A172 (cell line): ENCODE results near the gene PPP2R3A. TPM values are rescaled to one million over a fixed set of nuclear protein-coding genes. Genes with fewer than 3 reads are reported as not detected.
"Not testable (repeated sequence)": the region's sequence is repeated elsewhere in the genome, so short reads cannot be mapped to it uniquely, and the experiment has no call there.

ENCODE experiments used
- DNase-seq: peaks from one replicate; pipeline ENCODE4 v3.0.0-alpha.2; 2015; ENCODE audit warnings: low spot score
- total RNA-seq: library from RNA; depleted of rRNA; stranded (reverse); fragments of >200 nt; shearing (Covaris generic); gene quantifications from 2 replicates; pipeline ENCODE4 v1.2.3, GENCODE V29; 2014

Gene PPP2R3A
- total RNA-seq, 1 experiment from 2014 or later: 19.1 TPM

DNA sequence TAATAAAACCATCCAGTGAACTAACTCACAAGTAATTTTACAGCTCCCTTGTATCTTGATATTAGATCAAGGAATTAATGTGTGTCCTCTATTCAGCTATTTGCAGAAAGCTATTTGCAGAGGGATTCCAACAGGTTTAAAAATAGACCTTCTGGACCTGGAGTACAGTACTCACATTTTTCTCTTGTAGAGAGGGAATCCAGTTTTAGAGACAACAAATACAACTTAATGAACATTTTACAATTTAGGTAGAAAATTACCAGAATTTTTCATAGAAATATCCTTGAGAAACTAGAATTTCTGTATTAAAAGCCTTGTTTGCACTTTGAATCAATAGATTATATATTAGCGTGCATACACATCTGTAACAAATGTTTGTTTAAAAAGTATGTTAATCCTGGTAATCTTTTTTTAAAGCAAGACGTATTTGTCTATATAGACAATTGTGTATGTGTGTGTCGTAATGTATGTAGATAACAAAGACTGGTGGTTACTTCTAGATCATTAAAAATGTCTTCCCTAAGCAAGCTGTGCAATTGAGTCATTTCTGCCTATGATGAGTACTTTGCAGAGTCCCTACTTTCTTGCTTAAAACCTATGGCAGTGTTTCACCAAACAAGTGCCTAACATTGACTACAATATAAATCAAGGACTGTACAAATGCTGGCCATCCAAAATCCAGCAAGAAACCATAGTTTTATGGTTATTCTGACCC lies 57.9 kb downstream of the PPP2R3A start:
- no peak for DNase-seq

DNA sequence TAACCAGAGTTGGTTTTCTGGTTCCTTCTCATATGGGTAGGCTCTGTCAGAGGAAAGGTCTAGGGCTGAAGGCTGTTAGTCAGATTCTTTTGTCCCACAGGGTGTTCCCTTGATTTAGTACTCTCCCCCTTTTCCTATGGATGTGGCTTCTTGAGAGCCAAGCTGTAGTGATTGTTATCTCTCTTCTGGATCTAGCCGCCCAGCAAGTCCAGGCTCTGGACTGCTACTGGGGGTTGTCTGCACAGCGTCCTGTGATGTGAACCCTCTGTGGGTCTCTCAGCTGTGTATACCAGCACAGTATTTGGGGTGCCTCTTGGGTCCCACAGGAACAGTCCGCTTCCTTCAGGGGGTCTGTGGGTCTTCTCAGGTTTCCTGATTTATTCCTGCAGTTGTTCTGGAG lies 70.8 kb downstream of the PPP2R3A start:
- DNase-seq: no peak

DNA sequence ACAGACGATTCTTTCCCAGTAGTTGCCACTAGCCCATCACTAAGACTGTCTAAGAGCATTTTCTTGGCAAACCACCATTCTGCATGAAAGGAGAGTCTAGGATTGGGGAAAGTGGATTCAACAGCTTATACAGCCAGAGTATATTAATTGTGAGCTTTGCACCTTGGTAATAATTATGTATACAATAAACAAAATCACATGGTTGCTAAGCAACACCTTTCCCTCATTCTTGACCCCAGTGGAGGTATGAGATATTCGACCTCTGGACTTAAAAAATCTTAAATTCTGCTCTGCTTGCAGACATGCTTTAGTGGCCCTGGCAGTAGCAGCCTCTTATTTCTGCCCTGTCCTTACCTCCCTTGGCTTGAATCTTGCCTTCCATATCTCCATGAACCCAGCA lies 73.1 kb downstream of the PPP2R3A start:
- DNase-seq: no peak

DNA sequence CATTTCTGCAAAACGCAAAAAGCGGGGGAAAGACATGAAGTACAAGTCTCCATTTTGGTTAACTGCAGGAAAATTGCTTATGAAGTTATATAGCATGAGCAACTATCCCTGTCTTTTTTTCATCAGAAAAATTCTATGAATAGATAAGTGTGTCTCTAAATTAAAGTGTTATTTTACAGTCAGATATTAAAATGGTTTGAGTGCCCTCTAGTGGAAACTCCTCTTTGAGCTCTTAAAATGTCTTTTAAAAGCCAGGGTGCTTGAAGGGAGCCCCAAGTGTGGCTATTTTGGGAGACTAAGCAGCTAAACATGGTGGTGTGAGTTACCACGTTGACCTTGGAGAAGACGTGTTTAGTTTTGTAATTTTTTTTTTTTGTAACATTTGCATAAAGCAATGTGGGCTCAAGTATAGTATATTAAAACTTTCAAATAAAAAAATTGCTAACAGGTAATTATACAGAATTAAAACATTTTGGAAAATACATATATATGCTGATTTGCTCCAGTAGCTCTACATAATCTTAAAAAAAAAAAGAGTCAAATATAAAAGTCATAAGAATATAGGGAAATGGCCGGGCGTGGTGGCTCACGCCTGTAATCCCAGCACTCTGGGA lies 77.2 kb downstream of the PPP2R3A start:
- DNase-seq: peak; percentile 69

DNA sequence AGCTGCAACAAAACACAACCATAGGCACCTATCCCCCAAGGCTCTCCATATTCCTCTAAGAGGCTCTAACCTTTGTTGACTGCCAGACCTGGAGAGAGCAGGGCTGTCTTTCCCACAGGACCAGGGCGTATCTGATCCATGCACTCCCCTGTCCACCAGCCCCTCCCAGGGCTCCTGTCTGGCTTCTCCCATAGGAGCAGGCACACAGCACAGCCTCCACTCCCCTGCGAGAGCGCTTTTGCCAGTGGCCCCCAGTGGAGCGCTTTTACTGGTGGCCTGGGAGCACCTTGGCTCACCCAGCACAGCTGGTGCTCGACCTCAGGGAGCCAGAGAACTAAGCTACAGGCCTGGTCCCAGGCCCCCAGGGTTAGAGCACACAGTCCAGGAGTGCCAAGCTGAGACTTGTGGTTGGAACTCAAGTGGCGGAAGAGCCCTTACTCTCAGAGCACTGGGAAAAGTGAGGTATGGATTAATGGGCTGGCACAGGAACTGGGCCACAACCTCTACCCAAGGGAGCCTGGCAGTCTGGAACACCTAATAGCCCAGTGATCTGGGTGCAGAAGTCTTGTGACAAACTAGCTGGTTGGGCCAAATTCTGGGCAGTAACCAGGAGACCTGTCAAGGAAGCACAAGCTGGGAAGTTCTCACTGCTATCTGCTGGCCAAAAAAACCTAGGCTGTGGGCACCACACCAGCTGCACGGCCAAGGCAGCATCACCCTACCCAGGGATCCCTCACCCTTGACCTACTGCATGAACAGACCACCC lies 79.6 kb downstream of the PPP2R3A start:
- DNase-seq: no peak

DNA sequence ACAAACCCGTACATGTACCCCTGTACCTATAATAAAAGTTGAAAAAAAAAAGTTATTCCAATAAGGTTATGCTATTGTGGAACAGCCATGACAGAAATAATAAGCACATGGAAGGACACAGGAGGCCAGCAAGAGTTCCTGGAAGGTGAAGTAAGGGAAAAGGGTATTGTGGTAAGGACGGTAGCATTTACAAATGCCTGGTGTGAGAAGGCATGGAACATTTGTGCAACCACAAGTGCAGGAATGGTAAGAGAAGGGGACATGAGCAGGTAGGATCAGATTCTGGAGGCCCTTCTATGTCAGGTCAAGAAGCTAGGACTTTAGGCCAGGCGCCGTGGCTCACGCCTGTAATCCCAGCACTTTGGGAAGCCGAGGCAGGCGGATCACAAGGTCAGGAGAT lies 82.5 kb downstream of the PPP2R3A start:
- no peak for DNase-seq

DNA sequence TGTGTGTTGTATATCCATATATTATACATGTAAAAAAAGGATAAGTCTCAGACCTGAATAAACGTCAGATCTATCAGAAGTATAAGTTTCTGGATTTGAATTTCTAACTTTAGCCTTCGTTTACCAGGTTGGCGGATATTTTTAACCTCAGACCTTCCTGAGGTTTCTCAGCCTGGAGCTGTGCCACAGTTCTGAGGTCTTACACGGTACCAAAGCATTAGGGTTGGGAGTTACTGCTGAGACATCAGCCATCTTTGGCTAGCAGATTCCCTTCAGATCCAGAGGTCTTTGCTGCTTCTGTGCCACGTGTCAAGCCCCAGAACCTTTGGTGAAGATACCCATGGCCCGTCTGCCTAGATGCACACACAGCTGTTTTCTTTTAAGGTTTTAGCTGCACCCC lies 84.7 kb downstream of the PPP2R3A start:
- no peak for DNase-seq

DNA sequence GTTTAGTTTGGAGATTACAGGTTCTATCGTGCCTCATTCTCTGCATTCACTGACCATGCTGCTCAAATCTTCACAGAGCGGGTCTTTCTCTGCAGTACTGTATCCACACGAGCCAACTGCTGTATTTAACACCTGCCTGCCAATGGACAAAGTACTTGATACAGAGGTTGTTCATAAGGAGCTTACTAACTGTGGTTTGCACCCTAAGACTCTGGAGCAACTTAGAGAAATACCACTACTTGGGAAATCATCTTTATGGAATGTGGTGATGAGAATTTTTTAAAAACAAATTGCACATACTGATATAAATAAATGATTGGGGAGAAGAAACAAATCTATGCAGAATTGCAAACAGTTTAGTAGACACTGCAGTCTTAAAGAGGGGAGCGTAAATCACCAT lies 90.0 kb downstream of the PPP2R3A start:
- no peak for DNase-seq

DNA sequence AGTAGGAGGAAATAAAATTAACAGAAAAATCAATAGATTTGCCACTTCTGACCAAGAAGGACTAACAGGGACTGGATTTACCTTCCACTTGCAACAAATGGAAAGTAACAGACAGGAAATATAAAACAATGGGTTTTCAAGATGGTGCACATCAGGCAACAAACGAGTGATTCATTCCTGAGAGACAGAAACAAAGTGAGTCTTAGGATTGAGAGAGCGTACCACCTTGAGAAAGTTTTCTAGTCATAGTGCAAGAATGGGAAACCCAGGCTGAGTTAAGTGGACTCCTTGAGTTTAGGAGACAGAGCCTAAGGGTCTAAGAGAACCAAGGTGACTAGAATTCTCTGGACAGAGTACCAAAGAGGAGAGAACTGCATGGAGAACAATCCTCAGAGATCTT lies 101.7 kb downstream of the PPP2R3A start:
- DNase-seq: no peak

DNA sequence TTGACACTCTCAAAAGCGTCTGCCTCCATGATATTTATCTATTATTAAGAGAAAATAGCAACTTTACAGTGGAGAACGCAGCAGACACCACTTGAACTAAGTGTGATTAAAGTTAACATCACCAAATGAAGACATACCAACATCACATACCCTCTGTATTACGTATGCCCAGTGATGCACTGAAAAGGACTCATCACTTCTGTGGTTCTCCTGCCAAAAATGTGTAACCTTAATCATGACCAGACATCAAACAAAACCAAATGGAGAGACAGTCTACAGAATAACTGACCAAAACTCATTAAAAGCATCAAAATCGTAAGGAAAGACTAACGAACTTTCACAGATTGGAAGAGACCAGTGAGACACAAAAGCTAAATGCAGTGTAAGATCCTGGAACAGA lies 103.2 kb downstream of the PPP2R3A start:
- DNase-seq: peak; percentile 63

DNA sequence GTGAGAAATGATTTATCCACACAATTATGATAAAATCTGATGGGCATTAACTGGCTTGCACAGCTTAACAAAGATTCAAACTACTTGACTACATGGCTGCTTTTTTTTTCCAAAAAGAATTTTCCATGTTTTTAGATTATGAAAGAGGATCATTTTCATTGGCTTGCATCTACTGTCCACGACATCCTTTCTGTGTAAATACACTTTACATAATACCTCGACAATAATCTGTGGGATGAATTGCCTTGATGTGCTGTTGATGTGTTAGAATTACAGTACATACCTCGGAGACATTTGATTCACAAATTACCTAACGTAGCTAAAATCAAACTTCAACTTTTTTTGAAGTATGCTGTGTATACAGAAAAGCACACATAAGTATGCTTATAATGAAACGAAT lies 104.4 kb downstream of the PPP2R3A start:
- no peak for DNase-seq

DNA sequence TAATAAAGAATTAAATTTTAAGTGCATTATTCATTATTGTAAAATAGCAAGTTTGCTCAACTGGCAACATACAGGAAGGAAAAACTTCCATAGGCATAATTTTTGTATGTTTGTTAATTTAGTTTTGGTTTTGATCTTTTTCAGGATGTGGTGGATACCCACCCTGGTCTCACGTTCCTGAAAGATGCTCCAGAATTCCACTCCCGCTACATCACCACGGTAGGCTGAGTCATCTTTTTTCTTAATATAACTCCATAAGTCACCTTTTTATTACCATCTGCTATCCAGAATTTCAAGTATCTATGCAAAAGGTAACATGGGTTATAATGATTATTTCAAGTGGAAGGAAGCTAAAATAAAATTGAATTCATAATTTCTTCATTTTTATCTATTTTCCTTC lies 104.8 kb downstream of the PPP2R3A start:
- peak; percentile 85 for DNase-seq

DNA sequence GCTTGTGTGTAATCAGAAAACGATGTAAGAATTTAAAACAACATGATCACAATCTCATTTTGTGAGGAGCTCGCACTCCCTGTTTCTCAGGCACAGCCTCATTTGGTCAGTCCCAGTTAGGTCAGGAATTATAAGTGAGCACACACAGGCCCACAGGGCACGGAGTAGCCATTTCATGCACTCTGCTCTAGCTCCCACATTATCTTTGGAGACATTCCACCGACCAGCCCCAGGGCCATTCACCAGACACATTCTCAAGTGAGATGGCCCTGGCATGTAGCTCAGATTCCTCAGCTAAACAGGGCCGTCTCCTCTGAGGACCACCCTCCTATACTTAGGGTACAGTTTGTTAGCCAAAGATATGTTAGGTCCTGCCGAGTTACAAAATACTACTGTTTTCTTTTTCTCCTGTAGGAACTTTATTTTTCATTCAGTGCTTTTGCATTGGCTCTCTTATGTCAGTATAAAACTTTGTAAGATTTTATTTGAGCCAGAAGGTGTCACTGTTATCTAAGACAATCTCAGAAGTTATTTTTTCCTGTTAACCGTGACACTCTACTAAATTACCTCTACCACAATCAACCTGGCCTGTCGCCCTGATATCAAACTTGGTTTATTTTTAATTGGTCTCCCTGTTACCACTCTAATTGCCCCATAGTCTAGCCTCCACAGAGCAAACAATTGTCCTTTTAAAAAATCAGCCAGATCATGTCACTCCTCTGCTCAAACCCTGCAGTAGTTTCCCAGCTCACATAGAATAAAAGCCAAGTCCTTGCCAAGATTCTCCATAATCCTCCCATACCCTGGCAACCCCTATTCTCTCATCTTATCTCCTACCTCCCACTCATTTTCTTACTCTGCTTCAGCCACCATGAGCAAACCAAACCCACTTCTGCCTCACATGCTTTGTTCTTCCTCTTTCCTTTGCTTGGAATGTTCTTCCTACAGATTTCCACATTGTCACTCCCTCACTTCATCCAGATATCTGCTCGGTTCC lies 105.7 kb downstream of the PPP2R3A start:
- DNase-seq: peak; percentile 43

DNA sequence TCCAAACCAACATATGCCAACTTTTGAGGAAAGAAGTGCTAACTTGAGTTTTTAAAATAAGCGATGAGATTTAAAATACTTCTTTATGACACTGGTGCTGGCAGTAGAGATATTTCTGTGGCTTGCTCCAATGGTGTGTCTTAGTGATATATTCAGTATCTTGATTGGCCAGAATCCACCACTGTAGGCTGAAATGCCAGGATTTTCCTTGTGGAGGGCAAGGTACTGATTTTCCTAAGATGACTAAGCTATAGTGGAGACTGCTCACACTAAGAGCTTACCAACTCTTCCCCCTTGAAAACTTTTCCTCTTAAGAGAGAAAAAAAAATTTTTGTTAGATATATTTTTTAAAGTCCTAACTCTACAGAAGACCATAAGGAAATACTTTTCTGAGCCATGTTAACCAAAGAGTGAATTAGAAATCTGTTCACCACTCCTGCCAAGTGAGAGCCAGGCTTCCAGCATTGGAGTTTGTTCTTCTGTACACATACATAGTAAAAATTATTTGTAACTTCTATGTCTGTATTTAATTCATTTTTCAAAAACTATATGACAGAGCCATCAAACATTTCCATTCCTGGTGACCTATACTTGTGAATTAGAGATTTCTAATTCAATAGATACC lies 109.1 kb downstream of the PPP2R3A start:
- no peak for DNase-seq

DNA sequence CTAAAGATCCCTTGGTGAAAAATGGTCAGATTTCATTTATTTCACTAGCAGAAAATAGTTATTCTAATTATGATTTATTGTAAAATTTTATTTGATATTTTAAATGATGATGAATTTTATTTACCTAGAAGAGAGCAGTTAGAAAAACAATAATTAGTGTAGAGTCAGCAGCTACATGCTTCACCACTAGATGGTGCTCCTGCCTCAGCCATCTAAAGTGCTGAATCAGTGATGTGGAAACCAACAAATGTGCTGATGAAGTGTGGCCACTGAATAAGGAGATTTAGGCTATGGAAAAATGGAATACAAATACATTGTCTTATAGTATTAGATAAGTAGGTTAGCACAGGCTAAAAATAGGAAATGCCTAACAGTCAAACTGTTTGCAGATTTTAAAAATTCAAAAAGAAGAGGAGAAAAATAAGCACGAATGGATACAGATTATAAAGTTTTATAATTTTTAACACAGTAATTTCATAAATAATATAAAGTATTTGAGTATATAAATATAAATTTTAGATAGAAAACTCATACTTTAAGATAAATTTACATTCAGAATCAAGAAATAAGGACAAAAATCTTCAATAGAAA lies 109.8 kb downstream of the PPP2R3A start:
- DNase-seq: peak; percentile 74

DNA sequence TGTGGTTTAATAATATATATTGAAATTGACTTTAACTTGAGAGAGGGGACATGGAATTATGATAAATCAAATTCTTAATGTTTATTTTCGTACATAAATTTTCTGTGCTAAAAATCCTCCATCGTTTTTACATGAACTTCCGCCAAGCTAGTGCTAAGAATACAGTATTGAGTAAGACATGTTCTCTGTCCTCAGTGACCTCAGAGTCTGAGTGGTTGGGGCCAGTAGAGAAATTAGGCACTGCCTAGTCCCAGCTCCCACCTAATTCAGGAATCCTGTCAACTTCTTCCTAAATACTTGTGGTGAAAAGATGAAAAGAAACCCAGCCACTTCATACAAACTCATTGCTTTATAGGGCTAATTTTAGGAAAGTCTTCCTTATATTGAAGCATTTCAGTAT lies 110.3 kb downstream of the PPP2R3A start:
- no peak for DNase-seq

DNA sequence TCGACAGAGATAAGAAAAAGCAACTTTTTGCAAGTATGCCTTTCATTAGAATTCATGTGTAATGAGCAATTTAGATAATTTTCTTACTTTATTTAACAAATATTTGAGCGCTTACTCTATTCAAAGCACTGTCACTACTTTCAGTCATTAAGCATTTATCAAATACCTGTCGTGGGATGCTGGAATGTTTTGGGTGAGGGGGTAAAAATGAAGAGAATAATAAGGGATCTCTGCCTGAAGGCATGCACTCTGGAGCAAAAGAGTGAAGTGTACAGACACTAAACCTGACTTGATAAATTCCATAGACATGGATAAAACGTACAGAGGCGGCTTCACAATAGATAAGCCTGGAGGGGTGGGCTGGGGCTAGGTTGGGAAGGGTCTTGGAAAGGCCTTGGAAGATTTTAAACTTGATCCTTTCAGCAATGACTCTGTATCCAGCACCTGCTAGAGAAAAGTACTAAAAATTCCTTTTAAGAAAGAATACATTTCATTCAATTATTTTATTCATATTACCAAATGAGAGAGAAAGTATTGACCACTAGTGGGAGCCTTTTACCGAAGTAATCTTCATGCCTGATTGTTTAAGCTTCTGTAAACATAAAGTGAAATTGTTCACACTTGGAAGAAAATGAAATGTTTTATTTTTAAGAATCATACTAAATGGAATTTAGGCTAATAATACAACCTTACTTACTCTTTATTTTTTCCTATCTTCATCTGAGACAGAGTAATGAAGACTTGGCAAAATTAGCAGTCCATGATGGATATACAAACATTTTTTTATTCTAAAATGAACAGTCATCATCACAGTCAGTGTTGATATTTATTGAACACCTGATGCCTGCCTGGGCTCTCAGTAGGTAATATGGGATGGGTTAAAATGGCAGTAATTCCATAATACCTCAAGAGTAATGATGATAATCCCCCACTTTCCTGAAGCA lies 113.2 kb downstream of the PPP2R3A start:
- DNase-seq: peak; percentile 26

DNA sequence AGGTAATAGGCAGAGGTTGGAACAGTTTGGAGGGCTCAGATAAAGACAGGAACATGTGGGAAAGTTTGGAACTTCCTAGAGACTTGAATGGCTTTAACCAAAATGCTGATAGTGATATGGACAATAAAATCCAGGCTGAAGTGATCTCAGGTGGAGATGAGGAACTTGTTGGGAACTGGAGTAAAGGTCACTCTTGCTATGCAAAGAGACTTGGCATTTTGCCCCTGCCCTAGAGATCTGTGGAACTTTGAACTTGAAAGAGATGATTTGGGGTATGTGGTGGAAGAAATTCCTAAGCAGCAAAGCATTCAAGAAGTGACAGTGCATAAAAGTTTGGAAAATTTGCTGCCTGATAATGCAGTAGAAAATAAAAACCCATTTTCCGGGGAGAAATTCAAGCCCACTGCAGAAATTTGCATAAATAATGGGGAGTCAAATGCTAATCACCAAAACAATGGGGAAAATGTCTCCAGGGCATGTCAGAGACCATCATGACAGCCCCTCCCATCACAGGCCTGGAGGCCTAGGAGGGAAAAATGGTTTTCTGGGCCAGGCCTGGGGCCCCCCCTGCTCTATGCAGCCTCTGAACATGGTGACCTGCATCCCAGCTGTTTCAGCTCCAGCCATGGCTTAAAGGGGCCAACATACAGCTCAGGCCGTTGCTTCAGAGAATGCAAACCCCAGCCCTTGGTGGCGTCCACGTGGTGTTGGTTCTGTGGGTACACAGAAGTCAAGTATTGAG lies 118.3 kb downstream of the PPP2R3A start:
- DNase-seq: not testable (repeated sequence)

DNA sequence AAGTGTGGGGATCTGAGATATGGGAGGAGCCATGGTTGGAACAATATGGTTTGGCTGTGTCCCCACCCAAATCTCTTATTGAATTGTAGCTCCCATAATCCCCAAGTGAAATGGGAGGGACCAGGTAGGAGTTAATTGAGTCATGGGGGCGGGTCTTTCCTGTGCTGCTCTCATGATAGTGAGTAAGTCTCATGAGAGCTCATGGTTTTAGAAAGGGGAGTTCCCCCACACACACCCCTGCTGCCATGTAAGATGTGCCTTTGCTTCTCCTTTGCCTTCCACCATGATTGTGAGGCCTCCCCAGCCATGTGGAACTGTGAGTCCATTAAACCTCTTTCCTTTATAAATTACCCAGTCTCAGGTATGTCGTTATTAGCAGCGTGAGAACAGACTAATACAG lies 119.5 kb downstream of the PPP2R3A start:
- DNase-seq: not testable (repeated sequence)
